ENCODE results near the gene RPP38.

The RPP38 gene, protein sequence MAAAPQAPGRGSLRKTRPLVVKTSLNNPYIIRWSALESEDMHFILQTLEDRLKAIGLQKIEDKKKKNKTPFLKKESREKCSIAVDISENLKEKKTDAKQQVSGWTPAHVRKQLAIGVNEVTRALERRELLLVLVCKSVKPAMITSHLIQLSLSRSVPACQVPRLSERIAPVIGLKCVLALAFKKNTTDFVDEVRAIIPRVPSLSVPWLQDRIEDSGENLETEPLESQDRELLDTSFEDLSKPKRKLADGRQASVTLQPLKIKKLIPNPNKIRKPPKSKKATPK

DNA sequence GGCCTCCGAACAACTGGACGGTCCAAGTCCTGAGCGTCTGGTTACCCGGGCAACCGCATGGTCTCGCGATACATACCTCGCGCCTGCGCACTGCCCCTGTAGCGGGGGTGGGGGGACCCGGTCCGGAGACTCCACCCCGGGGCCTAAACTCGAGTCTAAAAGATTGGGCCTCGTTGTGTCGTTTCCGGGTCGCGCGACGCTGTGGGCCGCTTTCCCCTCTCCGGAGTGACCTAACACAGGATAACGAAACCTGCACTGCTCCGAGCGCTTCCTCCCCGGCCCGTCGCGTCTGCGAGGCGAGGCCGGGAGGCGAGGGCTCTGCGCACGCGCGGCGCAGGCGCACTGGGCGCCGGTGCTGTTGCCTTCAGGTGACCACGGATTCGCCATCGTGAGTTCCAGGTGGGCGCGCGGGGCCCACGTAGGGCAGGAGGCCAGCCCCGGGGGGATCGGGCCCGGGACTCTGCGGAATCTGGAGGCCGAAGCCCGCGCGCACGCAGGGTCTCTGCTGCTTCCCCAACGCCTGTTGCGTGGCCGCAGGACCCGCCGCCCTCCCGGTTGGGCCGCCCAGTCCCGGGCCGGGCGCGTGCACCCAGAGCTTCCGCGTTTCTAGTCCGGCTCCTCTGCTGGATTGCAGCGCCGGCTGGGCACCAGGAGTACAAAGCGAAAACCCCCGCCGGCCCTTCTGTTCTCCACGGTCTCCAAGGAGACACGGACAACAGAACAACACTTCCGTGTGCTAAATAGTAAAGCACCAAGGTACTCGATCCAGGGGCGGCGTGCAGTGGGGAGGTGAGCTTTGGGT lies at the start of gene RPP38:
Gene RPP38, plus strand, starts transcription at position 345 of the 802 bp plus-strand sequence. CDS start 5,960 bp downstream, outside the sequence.
- peak; percentile 94 for DNase-seq

- no peak for DNase-seq
These were observed 47.6 kb upstream of the RPP38 start for GRCh38 chr10:15049533-15049932.

GRCh38 chr10:15052121-15052520 lies 45.0 kb upstream of the RPP38 start:
- DNase-seq, result no peak

- DNase-seq, result no peak
These were observed 44.1 kb upstream of the RPP38 start for GRCh38 chr10:15053061-15053460.

GRCh38 chr10:15058689-15059088 lies 38.5 kb upstream of the RPP38 start:
- DNase-seq, result no peak

DNA sequence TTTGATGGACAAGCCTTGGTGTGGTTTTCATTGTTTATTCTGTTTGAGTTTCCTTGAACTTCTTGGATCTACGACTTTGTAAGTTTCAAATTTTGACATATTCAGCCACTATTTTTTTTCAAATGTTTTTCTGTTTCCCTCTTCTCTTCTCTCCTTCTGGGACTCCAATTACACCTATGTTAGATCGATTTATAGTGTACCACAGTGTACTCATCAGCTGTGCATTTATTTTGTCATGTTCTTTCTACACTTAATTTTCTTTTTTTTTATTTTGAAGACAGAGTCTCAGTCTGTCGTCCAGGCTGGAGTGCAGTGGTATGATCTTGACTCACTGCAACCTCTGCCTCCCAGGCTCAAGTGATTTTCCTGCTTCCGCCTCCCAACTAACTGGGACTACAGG lies 37.2 kb upstream of the RPP38 start:
- DNase-seq, result no peak

GRCh38 chr10:15060638-15061037 lies 36.5 kb upstream of the RPP38 start:
- DNase-seq, result no peak

GRCh38 chr10:15067154-15067553 lies 30.0 kb upstream of the RPP38 start:
- DNase-seq, result no peak

DNA sequence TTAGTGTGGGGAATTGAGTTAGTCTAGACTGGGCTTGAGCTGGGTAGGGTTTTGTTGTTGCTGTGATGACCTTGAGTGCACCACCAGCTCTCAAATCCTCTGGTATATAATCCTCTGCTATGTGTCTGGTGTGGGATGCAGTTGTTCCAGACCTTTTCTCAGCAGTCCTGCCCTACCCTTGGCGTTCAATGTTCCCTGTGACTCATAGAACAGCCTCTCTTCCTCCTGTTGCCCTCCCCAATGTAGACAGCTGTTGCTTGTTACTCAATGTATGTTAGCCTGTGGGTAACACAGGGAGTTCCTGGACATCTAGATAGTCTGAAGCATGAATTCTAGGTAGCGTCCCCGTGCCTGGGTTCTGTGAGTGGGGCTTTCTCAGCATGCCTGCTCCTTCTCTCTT lies 28.4 kb upstream of the RPP38 start:
- DNase-seq, result no peak

- no peak for DNase-seq
These were observed 27.9 kb upstream of the RPP38 start for GRCh38 chr10:15069230-15069629.

DNA sequence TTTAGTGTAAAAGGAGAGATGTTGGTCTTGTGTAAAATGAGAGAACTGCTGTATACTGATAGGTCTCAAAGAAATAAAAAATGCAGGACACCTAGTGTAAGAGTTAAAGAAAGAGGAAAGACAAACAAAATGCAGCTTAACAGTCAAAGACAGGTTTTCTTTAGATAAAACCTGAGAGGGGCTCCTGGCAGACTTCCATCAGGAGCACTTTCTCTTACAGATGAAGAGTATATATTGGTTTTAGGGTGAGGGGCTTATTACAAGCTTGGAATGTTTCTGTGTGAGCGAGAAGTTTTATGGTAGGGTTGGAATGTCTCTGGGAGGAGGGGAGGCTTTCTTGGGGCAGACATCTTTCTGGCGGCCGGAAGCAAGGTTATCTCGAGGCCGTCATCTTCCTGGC lies 24.8 kb upstream of the RPP38 start:
- DNase-seq, result no peak

DNA sequence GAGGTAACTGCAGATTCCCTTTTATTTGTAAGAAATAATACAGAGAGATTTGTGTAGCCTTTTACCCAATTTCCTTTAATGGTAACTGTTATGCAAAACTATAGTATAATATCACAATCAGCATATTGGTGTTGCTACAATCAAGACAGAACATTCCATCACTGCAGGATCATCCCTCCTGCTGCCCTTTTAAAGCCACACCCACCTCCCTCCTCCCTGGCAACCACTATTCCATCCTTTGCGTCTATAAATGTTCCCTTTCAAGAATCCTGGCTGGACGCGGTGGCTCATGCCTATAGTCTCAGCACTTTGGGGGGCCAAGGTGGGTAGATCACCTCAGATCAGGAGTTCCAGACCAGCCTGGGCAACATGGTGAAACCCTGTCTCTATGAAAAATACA lies 21.7 kb upstream of the RPP38 start:
- DNase-seq, result no peak

DNA sequence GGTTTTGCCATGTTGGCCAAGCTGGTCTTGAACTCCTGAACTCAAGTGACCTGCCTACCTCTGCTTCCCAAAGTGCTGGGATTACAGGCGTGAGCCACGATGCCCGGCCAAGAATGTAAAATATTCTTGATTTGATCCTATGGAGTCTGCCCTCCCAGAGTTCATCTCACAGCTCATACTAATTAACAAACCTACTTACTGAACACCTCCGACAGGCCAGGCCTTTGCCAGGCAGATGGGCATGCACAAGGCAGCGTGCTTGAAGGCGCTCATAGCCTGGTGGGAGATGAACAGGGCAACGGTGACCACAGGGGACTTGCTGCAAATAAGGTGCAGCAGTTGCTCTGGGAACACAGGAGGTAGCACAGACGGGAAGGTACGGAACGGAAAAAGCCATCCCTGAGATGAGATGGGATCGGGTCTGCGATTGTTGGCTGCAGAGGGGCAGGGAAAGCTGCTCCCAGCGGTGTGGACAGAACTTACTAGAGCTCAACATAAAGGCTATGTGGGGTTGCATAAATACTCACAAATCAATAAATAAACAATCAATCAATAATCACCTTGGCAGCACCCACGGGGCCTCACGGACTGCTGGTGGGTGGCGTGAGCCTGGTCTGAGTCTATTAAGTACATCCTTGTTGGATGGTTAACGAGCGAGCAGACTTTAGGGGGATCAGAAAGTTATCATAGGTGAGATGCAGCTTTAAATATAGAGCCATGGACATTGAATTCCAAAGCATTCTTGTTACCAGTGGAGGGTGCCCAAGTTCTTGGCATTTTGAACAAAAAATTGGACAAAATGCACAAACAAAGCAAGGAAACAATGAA lies 13.3 kb upstream of the RPP38 start:
- DNase-seq, result no peak

- no peak for DNase-seq
These were observed 12.6 kb upstream of the RPP38 start for GRCh38 chr10:15084502-15084922.

- peak; percentile 82 for DNase-seq
These were observed 8.5 kb upstream of the RPP38 start, which contains the start of gene ACBD7 for GRCh38 chr10:15088428-15089261. ACBD7 (minus strand) TSS chr10:15088776; CDS start chr10:15088728, 48 bp downstream.

- DNase-seq, result no peak
These were observed 5.7 kb upstream of the RPP38 start for GRCh38 chr10:15091418-15091817.

DNA sequence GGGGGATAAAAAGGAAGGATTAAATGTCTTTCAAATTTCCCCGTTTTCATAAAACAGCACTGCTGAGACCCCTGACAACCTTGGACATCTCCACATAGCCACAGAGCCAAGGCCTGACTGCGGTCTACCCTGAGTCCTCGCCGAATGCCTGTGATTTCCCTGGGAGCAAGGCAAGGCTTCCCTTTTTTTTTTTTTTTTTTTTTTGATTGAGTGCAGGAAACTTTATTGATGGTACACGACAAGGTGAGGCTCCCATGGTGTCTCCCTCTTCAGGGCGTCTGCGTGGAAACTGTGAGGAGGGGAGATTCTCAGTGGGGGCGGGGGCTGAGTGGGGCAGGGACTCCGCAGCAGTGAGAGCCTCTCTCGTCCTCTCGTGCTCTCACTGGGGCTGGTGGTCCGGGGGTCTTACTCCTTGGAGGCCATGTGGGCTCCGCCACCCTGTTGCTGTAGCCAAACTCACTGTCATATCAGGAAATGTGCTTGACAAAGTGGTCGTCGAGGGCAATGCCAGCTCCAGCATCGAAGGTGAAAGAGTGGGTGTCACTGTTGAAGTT lies 4.2 kb upstream of the RPP38 start:
- DNase-seq, result no peak

- DNase-seq, result no peak
These were observed 519 bp upstream of the RPP38 start for GRCh38 chr10:15096661-15097010.

GRCh38 chr10:15099886-15100285 lies 2.7 kb downstream of the RPP38 start:
- no peak for DNase-seq

GRCh38 chr10:15103513-15103912 lies 6.4 kb downstream of the RPP38 start:
- DNase-seq, result no peak

GRCh38 chr10:15106352-15107013 lies 9.3 kb downstream of the RPP38 start:
- DNase-seq, result peak; percentile 77

DNA sequence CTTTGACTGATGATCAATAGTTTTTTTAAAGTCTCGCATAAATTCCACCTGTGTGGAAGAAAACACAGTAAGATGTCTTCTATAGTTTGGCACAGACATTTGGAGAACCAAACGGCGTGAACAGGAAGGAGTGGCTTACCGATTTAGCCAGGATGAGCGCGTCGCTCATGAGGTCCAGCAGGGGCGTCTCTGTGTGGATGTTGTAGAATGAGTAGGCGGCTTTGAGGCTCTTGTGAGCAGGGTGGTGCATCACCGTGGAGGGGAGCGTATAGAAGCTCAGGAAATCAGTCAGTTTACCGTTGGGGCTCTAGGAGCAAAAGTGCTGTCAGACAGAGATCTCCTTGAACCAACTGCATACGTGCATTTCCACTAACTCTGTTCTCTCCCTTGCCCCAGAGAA lies 15.5 kb downstream of the RPP38 start:
- no peak for DNase-seq
